ENCODE results near the gene ZDBF2. TPM values are rescaled to one million over a fixed set of nuclear protein-coding genes. Genes with fewer than 3 reads are reported as not detected.

ZDBF2 gene
- total and polyA plus RNA-seq, 2 of the 8 experiments (the other 6 are each of a cell fraction or from before 2014, with no cell fraction given): 1.5 to 17.2 TPM

DNA sequence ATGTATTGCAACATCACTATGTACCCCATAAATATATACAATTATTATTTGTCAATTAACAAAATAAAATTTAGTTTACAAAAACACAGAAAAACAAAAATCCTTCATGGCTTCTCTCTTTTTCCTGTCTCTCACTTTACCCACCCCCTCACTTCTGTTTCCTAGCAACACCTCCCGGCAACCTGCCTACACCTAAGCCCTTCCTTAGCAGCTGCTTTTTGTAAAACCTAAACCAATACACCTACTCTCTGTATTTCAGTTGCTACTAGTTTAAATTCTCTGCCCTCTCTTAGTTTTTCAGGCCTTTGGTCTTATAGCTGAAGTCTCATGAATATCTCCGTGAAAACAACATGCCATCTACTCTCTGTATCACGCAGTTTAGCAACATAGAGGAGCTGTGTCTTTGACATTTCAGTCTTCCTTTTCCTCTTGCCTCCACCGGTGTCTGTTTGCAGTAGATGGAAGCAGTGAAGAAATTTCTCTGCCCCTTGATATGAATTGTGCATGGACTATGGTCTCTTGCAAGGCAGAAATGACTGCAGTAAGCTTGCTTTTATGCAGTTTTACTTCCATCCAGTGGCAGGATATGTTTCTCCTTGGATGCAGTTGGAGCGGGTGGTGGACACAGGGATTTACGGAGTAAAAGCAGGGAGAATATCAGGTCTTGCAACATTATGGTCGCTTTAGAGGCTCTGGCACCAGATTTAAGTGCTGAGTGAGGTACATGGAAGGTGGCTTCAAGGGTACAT lies 42.0 kb upstream of the ZDBF2 start:
- 74% methylated on average over 7 of the region's 7 CpGs; no CpG with 5 or more reads in 1 of the 2 experiments for WGBS, 2 experiments (ENCODE audit: extremely low coverage in 1 of 2, insufficient coverage in 1 of 2, insufficient read length in 1 of 2, insufficient replicate concordance in 2 of 2, low coverage in 1 of 2, low lambda C conversion rate in 2 of 2, missing lambda C conversion rate in 1 of 2)

More for the DNA sequence above, 42.0 kb upstream of the ZDBF2 start:
- DNase-seq (ENCODE audit: low read depth in 1 of 2, low spot score in 2 of 2) (no peak), FAIRE-seq (no peak)
- H2AK5ac ChIP-seq (ENCODE audit: low read depth, low read length): no peak overlapping the region
- H3K36me3 ChIP-seq (ENCODE audit: control insufficient read depth in 2 of 4, insufficient read depth in 4 of 4, low read length in 3 of 4): no peaks in the 10 kb centered on the region
- POLR2A ChIA-PET (ENCODE audit: partially characterized antibody): interaction anchor here (1.7 kb wide), 1 partner anchor 72 kb away, joined by 7 read pairs; the partner anchor contains the start of genes EEF1B2 and NDUFS1
- H3K79me1 ChIP-seq (ENCODE audit: low read depth, low read length): no peaks in the 10 kb centered on the region
- no peak overlapping the region for H2BK12ac ChIP-seq (ENCODE audit: low read depth, low read length)
- no peak overlapping the region for H2BK20ac ChIP-seq (ENCODE audit: low read length)
- no peaks in the 10 kb centered on the region for H3K79me2 ChIP-seq (ENCODE audit: control insufficient read depth in 1 of 2, insufficient read depth in 2 of 2, low read length in 2 of 2)
- CTCF ChIA-PET (ENCODE audit: partially characterized antibody): interaction anchor here (0.7 to 1.5 kb wide), 6 partner anchors 10 to 159 kb away, joined by 3 to 5 read pairs (median 4); no protein-coding TSS in a partner anchor
- no peaks in the 10 kb centered on the region for H3K27me3 ChIP-seq (replicated peaks in 1 of 4; ENCODE audit: control insufficient read depth in 3 of 4, extremely low read depth in 1 of 4, insufficient read depth in 3 of 4, low read length in 3 of 4)
- H3K4me3 ChIP-seq (ENCODE audit: extremely low read depth in 1 of 4, insufficient read depth in 2 of 4, low read depth in 3 of 4, low read length in 4 of 4): no peak overlapping the region
- H3K27ac ChIP-seq (ENCODE audit: low read depth, low read length): 0 out of 2 replicates have a peak overlapping the region, but pooled peaks have one; percentile 8
- H3K14ac ChIP-seq (ENCODE audit: insufficient read length): no peak overlapping the region
- no peak overlapping the region; a peak in 1 of 7 replicates for H3K9ac ChIP-seq (replicated peaks in 1 of 4; ENCODE audit: extremely low read depth in 1 of 4, low read depth in 3 of 4, low read length in 3 of 4)
- H2BK5ac ChIP-seq (ENCODE audit: low read depth, low read length): no peak overlapping the region
- no peak overlapping the region for H3K4me2 ChIP-seq (ENCODE audit: insufficient read depth in 1 of 2, low read depth in 2 of 2, low read length in 2 of 2)
- H3K4ac ChIP-seq (replicated peaks; ENCODE audit: insufficient read length, low read depth, low read length): no peak overlapping the region
- H2BK120ac ChIP-seq (replicated peaks; ENCODE audit: low read depth, low read length): no peak overlapping the region
- H3K18ac ChIP-seq (ENCODE audit: extremely low read depth, low read length): no peak overlapping the region
- H4K91ac ChIP-seq (replicated peaks; ENCODE audit: insufficient read length, low read length): no peak overlapping the region
- H4K8ac ChIP-seq (ENCODE audit: extremely low read depth, insufficient read depth, low read length): no peak overlapping the region
- H2BK15ac ChIP-seq (ENCODE audit: low read length): no peak overlapping the region
- H3K4me1 ChIP-seq (replicated peaks in 1 of 4; ENCODE audit: control insufficient read depth in 3 of 4, insufficient read depth in 4 of 4, low read length in 3 of 4): peaks cover 4 to 21% (median 11%) of the 10 kb centered on the region in 4 experiments; a peak in 6 of 7 replicates
- peak overlapping the region; percentile 26 for H2AFZ ChIP-seq (ENCODE audit: low read length)
- no peaks in the 10 kb centered on the region for H4K20me1 ChIP-seq (replicated peaks in 1 of 2; ENCODE audit: control insufficient read depth in 1 of 2, insufficient read depth in 2 of 2, low read length in 2 of 2)
- H3K23ac ChIP-seq (ENCODE audit: insufficient read length): no peak overlapping the region
- no peak overlapping the region for H4K5ac ChIP-seq (ENCODE audit: insufficient read length, low read depth, low read length)
- H3K23me2 ChIP-seq (ENCODE audit: low read depth, low read length): no peaks in the 10 kb centered on the region; the same call in 1 of the 2 replicates
- H3K9me3 ChIP-seq (ENCODE audit: insufficient read depth in 2 of 2, low read depth in 1 of 2, low read length in 1 of 2): no peaks in the 10 kb centered on the region
- H3K56ac ChIP-seq (replicated peaks; ENCODE audit: insufficient read length, low read depth, low read length): no peak overlapping the region
- TF ChIP-seq EGR1 (IDR thresholded peaks at IDR 0.05; ENCODE audit: borderline replicate concordance, low read depth, low read length) (peak; percentile 67; the same call in 1 of the 2 replicates), RNF2 (IDR thresholded peaks at IDR 0.05; ENCODE audit: borderline replicate concordance, low read depth, low read length, missing control alignments, poor library complexity, severe bottlenecking) (no peak)

All from H1 (cell line).